Measurements from ENCODE around the gene CYP2C18. TPM values are rescaled to one million over a fixed set of nuclear protein-coding genes. Genes with fewer than 3 reads are reported as not detected.

Gene CYP2C18
- 0.05 to 0.09 TPM (median 0.06 TPM) in 5 replicates for total RNA-seq (2022; extraction: Qiagen RNA extraction)

GRCh38 chr10:94683214-94684054 lies at the start of gene CYP2C18:
TSS of gene CYP2C18 (plus strand) at chr10:94683729. CDS start at chr10:94683820, 91 bp downstream.

GRCh38 chr10:94762393-94762792 lies 78.9 kb downstream of the CYP2C18 start, which contains the start of gene CYP2C19:
TSS of gene CYP2C19 (plus strand) at chr10:94762681. CDS start at chr10:94762706, 25 bp downstream.

Other genes starting within 250 kb of the CYP2C18 start
- 22.9 to 28.0 TPM (median 25.2 TPM) in 5 replicates for gene HELLS, start 137.9 kb upstream of the CYP2C18 start, total RNA-seq (2022; extraction: Qiagen RNA extraction)
- gene CYP2C19, start 79.0 kb downstream of the CYP2C18 start, total RNA-seq (2022; extraction: Qiagen RNA extraction), result not detected in 5 replicates

Data from A549 treated with AZD2906 at 1 μM for 4 hours (cell line).